Inflammatory macrophage (primary cell): ENCODE measurements around the gene MANSC4.
A peak's percentile ranks its signal among the peaks of the same experiment; 100 is the strongest.
"Not testable (repeated sequence)": the region's sequence is repeated elsewhere in the genome, so short reads cannot be mapped to it uniquely, and the experiment has no call there.

ENCODE experiments used
- DNase-seq, 2 donors: peaks; one replicate each; pipeline ENCODE4 v3.0.0-alpha.2; 2020 to 2022

MANSC4 gene

DNA sequence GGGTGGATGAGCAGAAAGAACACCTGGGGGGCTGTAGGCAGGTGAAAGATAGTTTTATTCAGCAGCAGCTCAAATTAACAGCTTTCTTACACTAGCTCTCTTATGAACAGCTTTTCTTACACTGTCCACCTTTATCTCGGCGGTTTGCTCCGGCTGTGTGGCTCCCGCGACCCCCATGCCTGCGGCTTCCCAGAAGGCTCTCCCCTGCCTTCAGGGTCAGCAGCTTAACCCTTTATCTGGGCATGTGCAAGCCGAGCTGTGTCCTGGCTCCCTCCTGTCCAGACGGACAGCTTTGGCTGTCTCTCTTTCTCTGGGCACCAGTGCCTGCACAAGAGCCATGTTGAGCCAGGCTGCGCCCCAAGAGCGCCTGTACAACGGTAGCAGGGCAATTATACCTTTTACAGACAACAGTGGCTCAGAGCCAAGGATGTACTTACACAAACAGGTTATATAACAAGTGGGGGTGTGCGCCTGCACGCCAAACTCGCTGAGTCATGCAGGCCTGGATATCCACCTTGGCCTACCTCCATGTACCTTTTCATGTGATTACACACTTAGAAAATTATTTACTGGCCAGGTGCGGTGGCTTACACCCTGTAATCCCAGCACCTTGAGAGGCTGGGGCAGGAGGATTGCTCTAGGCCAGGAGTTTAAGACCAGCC, 28.5 kb downstream of the MANSC4 start:
- DNase-seq: no peak

DNA sequence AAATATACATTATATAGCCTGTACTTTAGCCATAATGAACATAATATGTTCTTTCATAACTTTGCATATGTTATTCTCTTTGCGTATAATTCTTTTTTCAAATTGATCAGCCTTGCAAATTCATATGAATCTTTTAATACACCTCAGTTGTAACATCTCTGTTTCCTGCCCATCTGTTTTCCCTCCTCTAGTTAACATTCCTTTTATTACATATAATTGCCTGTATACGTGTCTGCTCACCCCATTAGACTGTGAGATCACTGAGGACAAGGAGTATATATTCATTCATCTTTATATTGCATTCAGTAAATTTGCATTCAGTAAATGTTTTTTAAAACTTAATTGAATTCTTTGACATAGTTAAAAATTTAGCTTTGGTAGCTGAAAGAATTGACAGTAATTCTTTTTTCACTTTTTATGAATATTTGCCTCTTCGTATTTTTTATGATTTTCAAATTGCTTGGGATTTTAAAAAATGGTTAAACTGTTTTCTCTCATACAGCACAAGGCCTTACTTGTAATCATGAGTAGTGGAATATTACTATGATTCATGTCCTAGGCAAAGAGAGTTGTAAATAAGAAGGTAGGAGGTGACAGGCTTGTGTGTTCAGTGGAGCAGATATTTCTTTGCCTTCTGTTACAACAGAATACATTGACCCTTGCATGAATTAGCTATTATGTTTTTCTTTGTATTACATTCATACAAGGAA, 32.8 kb downstream of the MANSC4 start:
- no peak for DNase-seq

DNA sequence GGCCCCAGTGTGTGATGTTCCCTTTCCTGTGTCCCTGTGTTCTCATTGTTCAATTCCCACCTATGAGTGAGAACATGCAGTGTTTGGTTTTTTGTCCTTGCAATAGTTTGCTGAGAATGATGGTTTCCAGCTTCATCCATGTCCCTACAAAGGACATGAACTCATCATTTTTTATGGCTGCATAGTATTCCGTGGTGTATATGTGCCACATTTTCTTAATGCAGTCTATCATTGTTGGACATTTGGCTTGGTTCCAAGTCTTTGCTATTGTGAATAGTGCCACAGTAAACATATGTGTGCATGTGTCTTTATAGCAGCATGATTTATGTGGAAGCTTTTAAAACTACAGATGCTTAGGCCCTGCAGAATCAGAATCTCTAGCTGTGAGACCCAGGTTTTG, 34.3 kb downstream of the MANSC4 start:
- DNase-seq: not testable (repeated sequence)

DNA sequence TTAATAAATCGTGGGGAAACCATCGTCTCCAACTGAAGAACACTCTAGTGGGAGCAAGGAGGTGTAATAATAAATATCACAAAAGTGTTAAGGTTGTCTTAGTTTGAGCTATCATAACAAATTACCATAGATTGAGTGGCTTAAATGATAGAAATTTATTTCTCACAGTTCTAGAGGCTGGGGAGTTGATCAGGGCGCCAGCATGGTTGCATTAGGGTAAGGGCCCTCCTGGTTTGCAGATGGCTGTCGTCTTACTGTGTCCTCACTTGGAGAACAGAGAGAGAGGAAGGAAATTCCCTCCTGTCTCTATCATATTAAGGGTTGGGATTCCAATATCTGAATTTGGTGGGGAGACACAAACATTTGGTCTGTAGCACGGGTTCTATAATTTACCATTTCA, 36.4 kb downstream of the MANSC4 start:
- DNase-seq: no peak

DNA sequence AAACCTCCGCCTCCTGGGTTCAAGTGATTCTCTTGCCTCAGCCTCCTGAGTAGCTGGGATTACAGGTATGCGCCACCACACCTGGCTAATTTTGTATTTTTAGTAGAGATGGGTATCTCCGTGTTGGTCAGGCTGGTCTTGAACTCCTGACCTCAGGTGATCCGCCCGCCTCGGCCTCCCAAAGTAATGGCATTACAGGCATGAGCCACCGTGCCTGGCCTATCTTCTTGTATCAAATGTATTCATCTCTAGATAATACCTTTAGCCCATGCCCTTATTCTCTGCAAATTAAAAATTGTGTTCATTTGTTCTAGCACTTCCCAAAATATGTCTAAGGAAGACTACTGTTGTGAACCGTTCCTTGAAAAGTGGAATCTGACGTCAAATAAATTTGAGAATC, 45.7 kb downstream of the MANSC4 start:
- DNase-seq: not testable (repeated sequence)

DNA sequence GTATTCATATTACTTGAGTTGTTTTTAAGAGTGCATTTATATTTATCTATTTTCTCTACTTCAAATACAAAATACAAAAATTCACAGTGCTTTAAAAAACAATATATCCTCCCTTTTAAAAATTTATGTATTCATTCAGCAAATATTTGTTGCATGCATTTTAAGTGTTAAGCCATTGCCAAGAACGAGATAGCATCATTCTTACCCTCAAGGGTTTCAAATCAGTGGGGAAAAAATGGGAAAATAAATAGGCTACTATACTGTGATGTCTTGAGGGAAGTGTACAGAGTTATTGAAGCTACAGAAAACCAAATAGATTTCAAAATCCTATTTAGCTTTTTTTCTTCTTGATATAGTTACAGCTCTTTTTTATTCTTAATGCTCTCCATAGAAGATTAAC, 46.2 kb downstream of the MANSC4 start:
- no peak for DNase-seq

DNA sequence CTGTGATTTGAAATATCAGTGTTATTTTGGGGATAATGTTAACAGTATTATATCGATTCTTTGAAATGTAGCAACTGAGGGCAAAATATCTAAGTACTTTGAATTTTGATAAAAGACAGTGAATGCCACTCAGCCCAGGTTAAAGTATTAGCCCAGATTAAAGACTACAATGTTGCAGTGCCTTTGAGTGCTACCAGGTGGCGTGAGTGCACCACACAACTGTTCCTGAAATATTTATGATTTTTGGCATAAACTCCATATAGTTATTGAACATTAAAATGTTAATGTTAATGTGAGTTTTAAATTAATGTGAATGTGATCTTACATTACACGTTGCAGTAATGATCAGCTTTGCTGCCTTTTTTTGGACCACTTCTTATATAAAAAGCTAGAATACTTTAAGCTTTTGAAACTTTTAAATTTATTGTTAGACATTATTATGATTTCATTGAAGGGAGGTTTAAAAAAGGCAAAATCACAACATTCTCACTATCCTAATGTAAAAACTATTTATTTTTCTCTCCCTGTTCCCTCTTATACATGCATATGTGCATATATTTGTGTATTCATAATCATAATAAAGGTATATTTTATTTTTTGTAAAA, 46.9 kb downstream of the MANSC4 start:
- DNase-seq: peak; percentile 36 to 41

DNA sequence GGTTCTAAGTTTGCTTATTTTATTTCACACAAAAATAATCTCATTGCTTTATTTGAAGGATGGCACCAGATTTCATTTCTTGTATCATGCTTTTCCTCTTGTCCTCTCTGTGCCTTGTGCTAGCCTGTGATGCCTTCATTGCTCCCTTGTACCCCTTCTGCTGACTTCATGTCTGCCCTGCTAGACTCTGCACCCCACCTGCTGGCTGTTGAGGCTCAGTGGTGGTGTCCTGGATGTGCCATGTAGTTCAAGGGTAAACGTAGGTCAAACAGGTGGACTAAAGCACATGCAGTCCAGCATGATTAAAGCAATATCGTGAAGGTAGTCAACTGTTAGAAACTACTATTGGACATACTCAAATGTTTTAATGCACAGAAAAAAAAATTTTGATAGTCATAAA, 47.8 kb downstream of the MANSC4 start:
- DNase-seq: no peak

DNA sequence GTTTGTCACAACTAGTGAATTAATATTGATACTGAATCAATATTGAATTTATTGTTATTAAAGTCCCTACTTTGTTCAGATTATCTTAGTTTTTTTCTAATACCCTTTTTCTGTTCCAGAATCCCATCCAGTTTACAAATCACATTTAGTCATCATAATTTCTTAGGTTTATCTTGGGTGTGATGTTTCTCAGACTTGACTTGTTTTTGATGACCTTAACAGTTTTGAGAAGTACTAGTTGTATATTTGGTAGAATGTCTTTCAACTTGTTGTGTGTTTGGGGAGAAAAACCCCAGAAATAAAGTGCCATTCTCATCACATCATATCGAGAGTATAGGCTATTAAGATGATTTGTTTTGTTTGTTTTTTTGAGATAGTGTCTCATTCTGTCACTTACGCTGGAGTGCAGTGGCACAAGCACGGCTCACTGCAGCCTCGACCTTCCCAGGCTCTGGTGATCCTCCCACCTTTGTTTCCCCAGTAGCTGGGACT, 49.9 kb downstream of the MANSC4 start:
- DNase-seq: no peak

DNA sequence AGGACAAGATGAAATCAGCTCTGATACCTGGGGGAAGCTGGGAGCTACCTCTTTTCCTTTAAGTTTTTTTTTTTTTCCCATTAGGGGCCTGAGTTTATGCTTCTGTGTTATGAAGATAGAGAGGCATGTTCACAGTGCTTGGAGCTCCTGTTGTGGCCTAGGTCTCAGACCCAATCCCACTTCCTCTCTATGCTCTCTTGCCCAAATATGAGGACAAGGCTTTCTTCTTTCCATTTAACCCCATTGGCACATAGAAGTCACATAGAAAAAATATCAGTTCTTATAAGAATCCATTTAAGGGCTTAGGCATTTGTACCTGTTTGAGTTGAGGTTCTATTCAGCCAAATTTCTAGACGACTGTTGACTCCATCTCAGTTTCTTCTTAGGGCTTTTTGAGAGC, 56.8 kb downstream of the MANSC4 start:
- DNase-seq: no peak
